Fibroblast of villous mesenchyme (primary cell): ENCODE results near the gene LRRC30. TPM values are rescaled to one million over a fixed set of nuclear protein-coding genes. Genes with fewer than 3 reads are reported as not detected.
A peak's percentile ranks its signal among the peaks of the same experiment; 100 is the strongest.

Source experiments
- DNase-seq: peaks from one replicate; pipeline ENCODE4 v3.0.0-alpha.2; 2010; ENCODE audit warnings: low read depth
- H3K4me3 ChIP-seq: 2 replicates; pipeline ENCODE4 v1.5.1; 2011; ENCODE audit warnings: low read depth, mild to moderate bottlenecking, low read length
- total RNA-seq: library from RNA; depleted of rRNA; stranded (reverse); fragments of >200 nt; gene quantifications from 2 replicates; pipeline ENCODE4 v1.2.3, GENCODE V29; 2012
- TF ChIP-seq, protein P1 (sequence below): IDR thresholded peaks from 2 replicates; pipeline ENCODE4 v1.5.1; 2012; ENCODE audit warnings: low read depth, mild to moderate bottlenecking, low read length; ENCODE audit not compliant: insufficient read depth

Gene LRRC30
- total RNA-seq, 1 donor = not detected

DNA sequence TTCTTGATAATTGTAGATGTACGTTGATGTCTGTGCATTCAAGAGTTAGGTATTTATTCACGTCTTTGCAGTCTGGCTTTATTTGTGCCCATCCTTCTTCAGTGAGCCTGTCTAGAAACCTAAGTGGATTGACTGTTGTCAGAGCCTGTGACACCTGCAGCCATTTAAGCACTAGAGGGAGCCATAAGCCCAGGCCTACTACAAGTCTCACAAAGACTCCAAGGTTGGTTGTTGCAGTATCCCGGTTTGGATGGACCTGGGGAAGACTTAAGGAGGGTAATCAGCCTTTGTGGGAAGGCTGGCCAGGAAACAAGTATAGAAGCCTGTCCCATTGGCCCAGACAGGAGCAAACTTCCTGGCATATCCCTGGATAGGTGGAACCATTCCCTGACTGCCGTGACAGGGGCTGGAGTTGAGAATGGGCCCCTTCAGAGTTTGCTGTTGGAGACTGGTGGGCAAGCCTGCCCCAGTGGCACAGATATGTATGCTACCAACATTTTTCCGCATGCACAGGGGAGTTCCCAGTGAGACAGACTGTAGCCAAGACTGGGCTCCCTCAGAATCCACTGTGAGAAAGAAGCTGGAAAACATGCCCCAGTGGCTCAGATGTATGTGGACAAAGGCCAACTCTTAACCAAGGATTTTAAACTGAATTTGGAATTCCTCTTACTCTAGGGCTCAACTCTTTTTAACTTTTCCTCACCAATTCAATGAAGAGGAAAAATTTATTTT lies 9.3 kb upstream of the LRRC30 start:
- no peak overlapping the region for H3K4me3 ChIP-seq
- TF ChIP-seq, protein P1, sequence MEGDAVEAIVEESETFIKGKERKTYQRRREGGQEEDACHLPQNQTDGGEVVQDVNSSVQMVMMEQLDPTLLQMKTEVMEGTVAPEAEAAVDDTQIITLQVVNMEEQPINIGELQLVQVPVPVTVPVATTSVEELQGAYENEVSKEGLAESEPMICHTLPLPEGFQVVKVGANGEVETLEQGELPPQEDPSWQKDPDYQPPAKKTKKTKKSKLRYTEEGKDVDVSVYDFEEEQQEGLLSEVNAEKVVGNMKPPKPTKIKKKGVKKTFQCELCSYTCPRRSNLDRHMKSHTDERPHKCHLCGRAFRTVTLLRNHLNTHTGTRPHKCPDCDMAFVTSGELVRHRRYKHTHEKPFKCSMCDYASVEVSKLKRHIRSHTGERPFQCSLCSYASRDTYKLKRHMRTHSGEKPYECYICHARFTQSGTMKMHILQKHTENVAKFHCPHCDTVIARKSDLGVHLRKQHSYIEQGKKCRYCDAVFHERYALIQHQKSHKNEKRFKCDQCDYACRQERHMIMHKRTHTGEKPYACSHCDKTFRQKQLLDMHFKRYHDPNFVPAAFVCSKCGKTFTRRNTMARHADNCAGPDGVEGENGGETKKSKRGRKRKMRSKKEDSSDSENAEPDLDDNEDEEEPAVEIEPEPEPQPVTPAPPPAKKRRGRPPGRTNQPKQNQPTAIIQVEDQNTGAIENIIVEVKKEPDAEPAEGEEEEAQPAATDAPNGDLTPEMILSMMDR = peak; percentile 80
- peak; percentile 72 for DNase-seq

DNA sequence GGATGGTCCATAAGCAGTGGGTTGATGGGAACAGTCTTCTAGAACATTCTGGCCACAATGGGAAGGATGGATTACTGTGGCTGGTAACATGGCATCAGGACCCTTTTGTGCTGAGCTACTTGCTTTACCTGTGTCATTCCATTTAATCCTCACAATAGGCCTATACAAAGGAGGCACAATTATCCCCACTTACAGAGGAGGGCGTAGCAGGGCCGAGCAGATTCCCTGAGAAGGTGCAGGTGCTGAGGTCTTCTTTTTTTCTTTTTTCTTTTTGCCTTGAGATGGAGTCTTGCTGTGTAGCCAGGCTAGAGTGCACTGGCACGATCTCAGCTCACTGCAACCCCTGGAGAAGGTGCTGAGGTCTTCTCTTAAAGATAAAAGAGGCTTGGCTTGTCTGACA lies 6.7 kb upstream of the LRRC30 start:
- TF ChIP-seq, protein P1 = no peak
- no peak overlapping the region for H3K4me3 ChIP-seq
- no peak for DNase-seq

DNA sequence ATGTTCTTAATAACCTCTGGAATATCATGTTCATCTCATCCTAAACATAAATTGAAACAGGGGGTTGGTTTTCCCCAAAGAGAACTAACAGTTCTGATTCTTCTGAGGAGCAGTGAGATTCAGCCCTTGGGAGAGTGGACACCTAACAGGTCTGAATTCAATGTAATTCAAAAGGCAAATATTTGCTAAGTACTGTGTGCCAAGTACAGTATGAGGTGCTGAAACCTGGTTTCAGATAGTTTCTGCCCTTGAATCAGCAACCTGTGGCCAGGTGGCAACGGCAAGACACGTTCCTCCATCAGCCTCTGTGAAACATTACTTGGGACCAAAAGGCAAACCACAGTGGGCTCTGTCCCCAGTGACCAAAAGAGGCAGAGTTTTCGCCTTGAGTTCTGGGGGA lies 1.3 kb downstream of the LRRC30 start:
- no peak overlapping the region for H3K4me3 ChIP-seq
- TF ChIP-seq, protein P1 = no peak
- DNase-seq = no peak

DNA sequence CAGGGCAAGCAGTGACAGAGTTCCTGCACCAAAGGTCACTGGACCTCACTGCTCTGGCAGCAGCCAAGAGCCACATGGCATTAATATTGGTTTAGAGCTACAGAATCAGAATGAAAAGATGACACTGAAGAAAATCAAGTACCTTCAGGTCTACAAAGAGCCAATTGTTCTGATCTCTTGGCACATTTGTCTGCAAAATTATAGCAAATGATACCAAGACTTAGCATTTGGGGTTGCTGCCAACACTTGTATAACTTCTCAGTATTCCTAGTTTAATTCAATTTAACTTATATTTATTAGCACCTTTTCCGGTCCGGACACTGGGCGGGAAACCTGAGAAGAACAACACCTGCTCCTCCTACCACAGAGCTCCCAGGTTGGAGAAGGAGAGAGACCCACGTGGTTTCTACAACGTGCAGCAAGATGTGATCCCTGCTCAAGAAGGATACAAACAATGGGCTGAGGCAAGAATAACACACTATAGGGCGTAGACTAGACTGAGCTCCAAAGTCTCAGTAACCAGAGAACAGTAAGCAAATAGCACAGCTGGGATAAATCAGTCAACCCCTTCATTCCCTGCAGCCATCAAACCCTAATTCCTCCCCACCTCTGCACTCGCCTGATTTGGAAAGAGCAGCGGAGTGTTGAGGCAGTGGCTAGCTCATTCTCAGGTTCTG lies 2.4 kb downstream of the LRRC30 start:
- no peak overlapping the region for H3K4me3 ChIP-seq
- TF ChIP-seq, protein P1 = no peak
- no peak for DNase-seq

DNA sequence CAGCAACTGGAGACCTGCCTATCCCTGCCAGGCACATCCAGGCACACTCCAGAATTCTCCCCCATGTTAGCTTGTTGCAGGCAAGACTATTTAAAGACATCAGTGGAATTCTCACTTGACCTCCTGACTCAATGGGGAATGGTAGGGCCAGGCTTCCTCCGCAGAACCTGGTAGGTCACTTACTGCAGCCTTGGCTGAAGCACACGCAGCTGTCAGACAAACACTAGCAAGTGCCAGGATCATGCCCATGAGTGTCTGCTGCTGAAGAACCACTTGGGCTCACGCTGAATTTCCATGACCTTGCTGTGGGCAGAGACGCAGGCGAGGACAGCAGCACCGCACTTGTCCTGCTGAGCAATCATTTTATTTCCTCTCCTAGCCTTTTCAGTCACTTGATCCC lies 3.2 kb downstream of the LRRC30 start:
- no peak overlapping the region for H3K4me3 ChIP-seq
- DNase-seq = no peak
- TF ChIP-seq, protein P1 = no peak

DNA sequence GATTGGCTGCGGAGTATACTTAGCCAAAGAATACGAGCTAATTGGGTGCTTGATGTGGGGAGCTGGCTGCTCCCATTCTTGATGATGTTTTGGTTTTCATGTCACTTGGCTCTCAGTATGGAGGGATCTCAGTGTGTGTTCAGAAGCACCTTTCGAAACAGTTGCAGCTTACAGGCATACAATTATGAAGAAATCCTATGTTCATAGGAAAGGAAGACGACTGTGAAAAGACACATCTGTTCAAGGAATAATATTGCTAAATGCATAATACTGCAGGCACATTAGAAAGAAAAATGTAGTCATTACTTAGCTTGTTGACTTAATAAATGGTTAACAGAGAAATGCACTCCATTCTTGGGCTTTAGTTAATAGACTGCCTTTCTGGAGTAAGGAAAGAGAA lies 4.1 kb downstream of the LRRC30 start:
- DNase-seq = no peak
- H3K4me3 ChIP-seq = no peak overlapping the region
- TF ChIP-seq, protein P1 = no peak
